Subcutaneous abdominal adipose tissue (tissue), 5 donors: ENCODE measurements around the gene MRPS35.

Source experiments
- H3K27ac ChIP-seq: one replicate; pipeline ENCODE4 v1.7.0; 2013; ENCODE audit warnings: low read depth, mild to moderate bottlenecking, inconsistent platforms, low read length, moderate library complexity
- H3K27me3 ChIP-seq, 5 donors: one replicate each; pipeline ENCODE4 v1.7.0; 2013; ENCODE audit warnings: low read length in 5 of 5, inconsistent platforms in 1 of 5; ENCODE audit not compliant: control insufficient read depth in 5 of 5, insufficient read depth in 4 of 5
- H3K36me3 ChIP-seq, 5 donors: one replicate each; pipeline ENCODE4 v1.7.0; 2013; ENCODE audit warnings: low read length in 5 of 5; ENCODE audit not compliant: control insufficient read depth in 5 of 5, insufficient read depth in 5 of 5
- H3K4me1 ChIP-seq, 5 donors: one replicate each; pipeline ENCODE4 v1.7.0; 2013; ENCODE audit warnings: low read length in 5 of 5, mild to moderate bottlenecking in 3 of 5, moderate library complexity in 1 of 5; ENCODE audit not compliant: control insufficient read depth in 5 of 5, insufficient read depth in 5 of 5
- H3K4me3 ChIP-seq, 5 donors: one replicate each; pipeline ENCODE4 v1.7.0; 2013; ENCODE audit warnings: low read length in 5 of 5, low read depth in 1 of 5
- H3K9ac ChIP-seq, 5 donors: one replicate each; pipeline ENCODE4 v1.7.0; 2013; ENCODE audit warnings: low read length in 5 of 5, mild to moderate bottlenecking in 4 of 5, moderate library complexity in 3 of 5
- H3K9me3 ChIP-seq, 5 donors: one replicate each; pipeline ENCODE4 v1.7.0; 2013; ENCODE audit warnings: low read length in 5 of 5; ENCODE audit not compliant: control insufficient read depth in 5 of 5
- donor health status: healthy.
- donor health status: healthy.
- donor health status: healthy.
- donor health status: healthy.
- donor health status: healthy.

Gene MRPS35

GRCh38 chr12:27685274-27685673 is 25.4 kb upstream of the MRPS35 start:
- no peak overlapping the region for H3K27ac ChIP-seq
- H3K9me3 ChIP-seq, result no peaks in the 10 kb centered on the region
- no peaks in the 10 kb centered on the region for H3K4me1 ChIP-seq
- no peaks in the 10 kb centered on the region for H3K27me3 ChIP-seq
- H3K4me3 ChIP-seq, result no peak overlapping the region
- H3K36me3 ChIP-seq, result peaks cover 26 to 75% (median 64%) of the 10 kb centered on the region in 5 donors
- no peak overlapping the region for H3K9ac ChIP-seq

- no peak overlapping the region for H3K9ac ChIP-seq
- H3K4me3 ChIP-seq, result no peak overlapping the region
- H3K36me3 ChIP-seq, result peaks cover 23 to 74% (median 63%) of the 10 kb centered on the region in 5 donors
- no peak overlapping the region for H3K27ac ChIP-seq
- H3K27me3 ChIP-seq, result no peaks in the 10 kb centered on the region
- H3K4me1 ChIP-seq, result no peaks in the 10 kb centered on the region
- no peaks in the 10 kb centered on the region for H3K9me3 ChIP-seq
Measured at GRCh38 chr12:27686147-27686546, 24.5 kb upstream of the MRPS35 start.

- no peaks in the 10 kb centered on the region for H3K9me3 ChIP-seq
Measured at GRCh38 chr12:27688671-27689070, 22.0 kb upstream of the MRPS35 start.

GRCh38 chr12:27689558-27690180 is 21.0 kb upstream of the MRPS35 start:
- H3K9ac ChIP-seq, result no peak overlapping the region
- H3K9me3 ChIP-seq, result no peaks in the 10 kb centered on the region
- H3K36me3 ChIP-seq, result peaks cover 29 to 79% (median 67%) of the 10 kb centered on the region in 5 donors
- H3K27me3 ChIP-seq, result no peaks in the 10 kb centered on the region
- H3K27ac ChIP-seq, result no peak overlapping the region
- no peaks in the 10 kb centered on the region for H3K4me1 ChIP-seq
- no peak overlapping the region for H3K4me3 ChIP-seq

More at GRCh38 chr12:27688671-27689070, 22.0 kb upstream of the MRPS35 start:
- Histone ChIP-seq H3K4me3 (no peak overlapping the region), H3K27me3 (no peaks in the 10 kb centered on the region), H3K9ac (no peak overlapping the region), H3K27ac (no peak overlapping the region), H3K4me1 (no peaks in the 10 kb centered on the region), H3K36me3 (peaks cover 29 to 75% (median 64%) of the 10 kb centered on the region in 5 donors)

- Histone ChIP-seq H3K4me1 (no peaks in the 10 kb centered on the region), H3K4me3 (no peak overlapping the region), H3K27ac (no peak overlapping the region), H3K36me3 (peaks cover 23 to 60% (median 56%) of the 10 kb centered on the region in 5 donors), H3K27me3 (no peaks in the 10 kb centered on the region), H3K9me3 (no peaks in the 10 kb centered on the region), H3K9ac (no peak overlapping the region)
Measured at GRCh38 chr12:27693403-27693802, 17.2 kb upstream of the MRPS35 start.

- Histone ChIP-seq H3K36me3 (peaks cover 16 to 37% (median 36%) of the 10 kb centered on the region in 5 donors), H3K9me3 (no peaks in the 10 kb centered on the region), H3K27me3 (no peaks in the 10 kb centered on the region), H3K4me1 (no peaks in the 10 kb centered on the region), H3K9ac (no peak overlapping the region), H3K27ac (no peak overlapping the region), H3K4me3 (no peak overlapping the region)
Measured at GRCh38 chr12:27695556-27696292, 14.9 kb upstream of the MRPS35 start.

- no peaks in the 10 kb centered on the region for H3K4me1 ChIP-seq
- H3K27ac ChIP-seq, result no peak within 1 kb of the TSS
- no peaks in the 10 kb centered on the region for H3K27me3 ChIP-seq
- H3K4me3 ChIP-seq, result no peak within 1 kb of the TSS
- H3K9me3 ChIP-seq, result no peaks in the 10 kb centered on the region
- H3K9ac ChIP-seq, result no peak within 1 kb of the TSS
- H3K36me3 ChIP-seq, result peaks cover 16 to 37% (median 32%) of the 10 kb centered on the region in 5 donors
Measured at GRCh38 chr12:27696293-27696652, 14.4 kb upstream of the MRPS35 start, which contains the start of gene REP15. Gene REP15 (plus strand): TSS chr12:27696447. CDS start chr12:27696563, 116 bp downstream.

- H3K4me3 ChIP-seq, result no peak overlapping the region
- no peaks in the 10 kb centered on the region for H3K4me1 ChIP-seq
- H3K36me3 ChIP-seq, result peaks cover 11 to 32% (median 25%) of the 10 kb centered on the region in 5 donors
- H3K9ac ChIP-seq, result no peak overlapping the region
- no peaks in the 10 kb centered on the region for H3K9me3 ChIP-seq
- no peak overlapping the region for H3K27ac ChIP-seq
- no peaks in the 10 kb centered on the region for H3K27me3 ChIP-seq
Measured at GRCh38 chr12:27696864-27697564, 13.6 kb upstream of the MRPS35 start.

GRCh38 chr12:27703720-27704452 is 6.7 kb upstream of the MRPS35 start:
- Histone ChIP-seq H3K36me3 (no peaks in the 10 kb centered on the region), H3K9ac (no peak overlapping the region), H3K9me3 (no peaks in the 10 kb centered on the region), H3K27me3 (no peaks in the 10 kb centered on the region), H3K4me3 (no peak overlapping the region), H3K4me1 (no peaks in the 10 kb centered on the region), H3K27ac (no peak overlapping the region)
